Heart right ventricle (tissue), 16 donors: ENCODE results near the gene DBT. TPM values are rescaled to one million over a fixed set of nuclear protein-coding genes. Genes with fewer than 3 reads are reported as not detected.

Source experiments
- ATAC-seq, 8 donors: fragments of 200-7000 bp; cut with Tn5 transposase; one replicate each; pipeline ENCODE4 v1.9.1; 2020; ENCODE audit warnings: mild to moderate bottlenecking in 8 of 8, moderate library complexity in 8 of 8, moderate number of reproducible peaks in 1 of 8
- DNase-seq, 2 donors: peaks; one replicate each; pipeline ENCODE4 v3.0.0-alpha.2; 2020
- H3K27ac ChIP-seq, 10 donors: fragments of 200-600 bp; sonication (generic) in 2 of 10; one replicate each; pipeline versions ENCODE4 v1.5.0 to v1.8.0; 2020 to 2022; ENCODE audit warnings: mild to moderate bottlenecking in 3 of 10
- H3K27me3 ChIP-seq, 7 donors: fragments of 200-600 bp; one replicate each; pipeline ENCODE4 v1.8.0; 2021 to 2022; ENCODE audit warnings: mild to moderate bottlenecking in 2 of 7
- H3K36me3 ChIP-seq, 9 donors: fragments of 200-600 bp; sonication (generic) in 1 of 9; one replicate each; pipeline versions ENCODE4 v1.5.0 to v1.8.0; 2020 to 2022; ENCODE audit warnings: mild to moderate bottlenecking in 2 of 9
- H3K4me1 ChIP-seq, 9 donors: fragments of 200-600 bp; sonication (generic) in 1 of 9; one replicate each; pipeline versions ENCODE4 v1.5.0 to v1.8.0; 2020 to 2022; ENCODE audit warnings: mild to moderate bottlenecking in 4 of 9
- H3K4me3 ChIP-seq, 10 donors: fragments of 200-600 bp; sonication (generic) in 2 of 10; one replicate each; pipeline versions ENCODE4 v1.5.0 to v1.8.0; 2020 to 2022; ENCODE audit warnings: mild to moderate bottlenecking in 7 of 10, moderate library complexity in 2 of 10
- H3K9me3 ChIP-seq, 11 donors: fragments of 200-600 bp in 10 of 11; sonication (generic) in 2 of 11; one replicate each; pipeline versions ENCODE4 v1.5.0 to v1.8.0; 2013 to 2022; ENCODE audit warnings: mild to moderate bottlenecking in 2 of 11, control low read depth in 1 of 11, moderate library complexity in 1 of 11
- WGBS, 2 donors: extraction: QIAGEN DNeasy Blood & Tissue Kit; methylation state at CpG; one replicate each; pipeline ENCODE4 v1.1.7; 2013; ENCODE audit warnings: inconsistent platforms in 1 of 2; 5-methylcytosine and 5-hydroxymethylcytosine counted together
- intact Hi-C, 10 donors: fragments of 100-400 bp; cut with DNase I; formaldehyde crosslinking; loops; one replicate each; pipeline versions ENCODE4 v1.11.1 to v1.14.2; 2022
- polyA plus RNA-seq, 2 donors: library from polyadenylated mRNA; stranded (reverse); fragments of 200-250 nt; gene quantifications; one replicate each; pipeline ENCODE4 v1.2.3, GENCODE V29; 2013
- total RNA-seq, 10 donors: library from RNA; stranded (reverse); fragmentation: NEBNext Ultra II Directional in 3 of 10; extraction: Animal tissue kit (Norgen Biotek cat#: 25700) in 3 of 10; gene quantifications; one replicate each; pipeline versions ENCODE4 v1.2.1 to v1.2.4, GENCODE V29; 2021 to 2023
- TF ChIP-seq, protein P1 (sequence below), 9 donors: fragments of 200-600 bp; sonication (generic) in 2 of 9; IDR thresholded peaks; one replicate each; pipeline versions ENCODE4 v1.5.0 to v1.8.0; 2021 to 2022; ENCODE audit warnings: antibody characterized with exemption in 9 of 9, mild to moderate bottlenecking in 5 of 9, moderate library complexity in 1 of 9
- donor health status: Arrhythmogenic right ventricular cardiomyopathy.
- donor health status: ischemic (EF 13 %, LVEDD 7.1; RV severe dilation, severe dysfunction).
- donor health status: healthy with polysubstance abuse.
- donor health status: DM: no; HTN: yes; CAD: no.
- donor health status: DM: no; HTN: no; CAD: no.
- donor health status: ischemic (EF 25% LVEDD 6.9; RV normal size, moderate dysfunction).
- donor health status: ischemic (EF 25% LVEDD 5.7; RV mildly dilated, moderate dysfunction).
- donor health status: healthy.
- donor health status: DM: yes; HTN: yes; CAD: no.
- donor health status: Ischemic cardiomyopathy.
- donor health status: ischemic (EF 35%, LVEDD 5.7; RV mildly dilated, moderate dysfunction).
- donor health status: nonischemic (EF 11% LVEDD 7.7; RV severe dilation, severe dysfunction).
- donor health status: DM: yes; HTN: yes; CAD: no.
- donor health status: PGD.
- donor health status: ischemic (EF 29% LVEDD 5.4; RV normal size, mild dysfunction).
- donor health status: nonischemic (EF 23%, LVEDD 6.1; RV moderate dilation, normal function).

Gene DBT
- total and polyA plus RNA-seq, 12 donors: 4.9 to 49.0 (median 36.8) TPM

- Histone ChIP-seq H3K9me3 (peaks cover 0 to 13% (median 0%) of the 10 kb centered on the region in 11 donors), H3K36me3 (no peaks in the 10 kb centered on the region), H3K4me3 (no peak overlapping the region), H3K27me3 (no peaks in the 10 kb centered on the region), H3K4me1 (peaks cover 0 to 8% (median 0%) of the 10 kb centered on the region in 9 donors), H3K27ac (no peak overlapping the region)
- 96 to 98% methylated on average over 4 of the region's 4 CpGs for WGBS, 2 donors
- ATAC-seq (no peak), DNase-seq (no peak)
- intact Hi-C loops: no loop called here
- TF ChIP-seq, protein P1, sequence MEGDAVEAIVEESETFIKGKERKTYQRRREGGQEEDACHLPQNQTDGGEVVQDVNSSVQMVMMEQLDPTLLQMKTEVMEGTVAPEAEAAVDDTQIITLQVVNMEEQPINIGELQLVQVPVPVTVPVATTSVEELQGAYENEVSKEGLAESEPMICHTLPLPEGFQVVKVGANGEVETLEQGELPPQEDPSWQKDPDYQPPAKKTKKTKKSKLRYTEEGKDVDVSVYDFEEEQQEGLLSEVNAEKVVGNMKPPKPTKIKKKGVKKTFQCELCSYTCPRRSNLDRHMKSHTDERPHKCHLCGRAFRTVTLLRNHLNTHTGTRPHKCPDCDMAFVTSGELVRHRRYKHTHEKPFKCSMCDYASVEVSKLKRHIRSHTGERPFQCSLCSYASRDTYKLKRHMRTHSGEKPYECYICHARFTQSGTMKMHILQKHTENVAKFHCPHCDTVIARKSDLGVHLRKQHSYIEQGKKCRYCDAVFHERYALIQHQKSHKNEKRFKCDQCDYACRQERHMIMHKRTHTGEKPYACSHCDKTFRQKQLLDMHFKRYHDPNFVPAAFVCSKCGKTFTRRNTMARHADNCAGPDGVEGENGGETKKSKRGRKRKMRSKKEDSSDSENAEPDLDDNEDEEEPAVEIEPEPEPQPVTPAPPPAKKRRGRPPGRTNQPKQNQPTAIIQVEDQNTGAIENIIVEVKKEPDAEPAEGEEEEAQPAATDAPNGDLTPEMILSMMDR (IDR thresholded peaks at IDR 0.05): no peak
These were observed 66.3 kb downstream of the DBT start for GRCh38 chr1:100183370-100183769.

DNA sequence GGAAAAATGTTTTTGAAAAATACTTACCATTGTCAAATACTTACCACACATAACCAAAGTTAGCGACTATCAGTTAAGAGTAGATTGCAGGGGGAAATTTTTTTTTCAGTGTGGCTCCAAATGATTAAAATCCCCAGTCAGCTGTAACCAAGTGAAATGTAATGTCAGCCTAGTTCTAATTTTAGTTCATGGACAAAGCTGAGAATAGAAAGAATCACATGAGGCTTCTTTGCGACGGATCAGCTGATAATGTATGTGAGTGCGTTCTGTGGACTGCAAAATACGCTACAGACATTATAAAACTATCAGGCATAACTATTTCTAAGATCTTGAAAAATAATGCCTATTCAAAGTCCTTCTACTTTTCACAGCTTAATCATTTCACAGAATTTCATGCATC lies 71.5 kb downstream of the DBT start, which contains the start of gene LRRC39:
TSS of gene LRRC39 (minus strand) at position 166 of the 400 bp plus-strand sequence. CDS start 9,740 bp downstream, outside the sequence.
- 26 to 36% methylated on average over 5 of the region's 5 CpGs for WGBS, 2 donors
- peak; percentile 46 to 88 (median 80) for ATAC-seq

DNA sequence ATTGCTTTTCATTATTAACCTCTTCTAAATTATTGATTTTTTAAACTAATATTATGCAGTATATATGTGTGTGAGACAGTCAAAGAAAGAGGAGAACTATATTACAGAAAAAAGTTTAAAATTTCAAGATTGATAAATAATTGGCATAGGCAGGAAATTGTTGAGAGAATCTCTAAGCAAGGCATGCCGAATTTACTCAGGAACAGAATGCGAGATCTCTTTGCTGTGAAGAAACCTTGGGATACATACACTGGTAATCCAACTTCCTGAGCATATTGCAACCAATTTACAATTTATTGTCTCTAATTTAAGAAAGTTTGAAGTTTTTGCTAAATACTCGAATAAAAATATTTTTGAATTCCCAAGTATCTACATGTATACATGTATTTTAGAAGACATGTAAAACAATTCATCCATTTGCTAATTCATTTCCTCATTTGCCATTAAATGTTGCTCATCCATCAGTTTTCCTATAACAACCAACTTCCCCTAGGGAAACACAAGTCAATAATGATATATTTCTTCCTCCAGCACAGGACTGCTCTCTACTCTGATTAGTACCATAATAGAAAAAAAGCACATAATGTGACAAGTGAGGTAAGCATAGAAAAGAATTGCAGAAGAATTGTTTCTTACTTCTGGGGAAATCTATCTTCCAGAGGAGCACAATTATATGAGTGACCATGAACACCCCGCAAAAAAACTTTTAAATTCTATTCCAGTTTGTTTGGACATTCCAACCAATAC lies 72.2 kb downstream of the DBT start:
- TF ChIP-seq, protein P1 (IDR thresholded peaks at IDR 0.05): no peak
- peak overlapping the region in 9 of 10 donors; percentile 18 to 56 (median 51) for H3K4me3 ChIP-seq
- peak in 5 of 8 donors; percentile 19 to 57 (median 43) for ATAC-seq
- H3K9me3 ChIP-seq: no peaks in the 10 kb centered on the region
- H3K27ac ChIP-seq: peak overlapping the region; percentile 16 to 82 (median 73)
- peaks cover 0 to 3% (median 0%) of the 10 kb centered on the region in 9 donors for H3K4me1 ChIP-seq
- intact Hi-C loops: loop anchor here in 1 of 10 donors (10.0 kb wide), 1 partner anchor 97 kb away; no protein-coding TSS in a partner anchor
- H3K27me3 ChIP-seq: no peaks in the 10 kb centered on the region
- no peak for DNase-seq
- peaks cover 0 to 6% (median 0%) of the 10 kb centered on the region in 9 donors for H3K36me3 ChIP-seq
- WGBS, 2 donors: 49 to 65% methylated on average over 4 of the region's 4 CpGs

More for the DNA sequence above, 71.5 kb downstream of the DBT start, which contains the start of gene LRRC39:
- Histone ChIP-seq H3K27ac (peak within 1 kb of the TSS; percentile 16 to 82 (median 73)), H3K4me1 (peaks cover 0 to 3% (median 0%) of the 10 kb centered on the region in 9 donors), H3K9me3 (no peaks in the 10 kb centered on the region), H3K36me3 (no peaks in the 10 kb centered on the region), H3K4me3 (peak within 1 kb of the TSS in 9 of 10 donors; percentile 18 to 56 (median 51)), H3K27me3 (no peaks in the 10 kb centered on the region)
- intact Hi-C loops: loop anchor here in 1 of 10 donors (10.0 kb wide), 1 partner anchor 97 kb away; no protein-coding TSS in a partner anchor
- TF ChIP-seq, protein P1 (IDR thresholded peaks at IDR 0.05): no peak
- no peak for DNase-seq

DNA sequence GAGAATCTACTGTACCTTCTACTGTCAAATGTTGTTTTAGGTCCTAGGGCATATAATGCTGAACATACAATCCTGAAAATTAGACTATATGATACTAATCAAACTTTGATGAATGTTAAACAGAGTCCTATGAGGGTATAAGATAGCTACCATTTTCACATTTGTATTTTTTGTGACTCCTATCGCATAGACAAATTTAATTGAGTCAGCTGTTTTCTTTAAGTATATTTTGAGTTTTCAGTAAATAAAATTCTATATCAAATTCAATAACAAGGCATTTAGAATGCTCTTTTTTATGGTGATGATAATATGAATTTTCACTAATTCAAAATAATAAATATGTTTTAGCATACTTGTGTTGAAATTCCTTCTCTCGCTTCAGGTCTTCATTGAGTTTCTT lies 81.6 kb downstream of the DBT start:
- Histone ChIP-seq H3K4me1 (peaks cover 0 to 16% (median 3%) of the 10 kb centered on the region in 9 donors), H3K27ac (no peak overlapping the region), H3K36me3 (peaks cover 0 to 20% (median 0%) of the 10 kb centered on the region in 9 donors), H3K9me3 (no peaks in the 10 kb centered on the region), H3K4me3 (no peak overlapping the region), H3K27me3 (no peaks in the 10 kb centered on the region)
- intact Hi-C loops: no loop called here
- TF ChIP-seq, protein P1 (IDR thresholded peaks at IDR 0.05): no peak
- 97 to 99% methylated on average over 2 of the region's 2 CpGs for WGBS, 2 donors
- ATAC-seq: no peak
- DNase-seq: no peak
